GM19023 (cell line): ENCODE results near the gene MGMT.

Source experiments
- ATAC-seq: cut with Tn5 transposase; IDR thresholded peaks from one replicate; pipeline ENCODE4 v1.9.1; 2021; ENCODE audit warnings: mild to moderate bottlenecking, moderate library complexity; ENCODE audit not compliant: unreplicated experiment

MGMT gene

DNA sequence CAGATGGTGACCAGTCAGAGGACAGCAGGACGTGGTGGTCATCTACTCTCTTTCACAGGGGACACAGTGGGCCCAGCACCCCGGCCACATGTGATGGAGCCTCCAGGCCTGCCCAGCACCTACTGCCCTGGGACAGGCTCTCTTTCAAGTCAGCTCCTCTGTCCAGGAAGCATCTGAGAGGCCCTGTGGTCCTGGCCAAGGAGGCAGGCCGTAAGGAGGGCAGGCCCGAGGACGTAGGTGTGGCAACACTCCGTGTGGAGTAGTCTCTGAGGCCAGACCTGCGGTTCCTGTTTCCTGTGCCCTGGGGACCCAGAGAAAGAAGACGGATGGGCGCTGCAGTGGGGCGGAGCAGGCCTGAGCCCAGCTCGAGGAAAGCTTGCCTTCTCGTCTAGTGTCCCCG lies 317.9 kb downstream of the MGMT start:
- no peak for ATAC-seq

DNA sequence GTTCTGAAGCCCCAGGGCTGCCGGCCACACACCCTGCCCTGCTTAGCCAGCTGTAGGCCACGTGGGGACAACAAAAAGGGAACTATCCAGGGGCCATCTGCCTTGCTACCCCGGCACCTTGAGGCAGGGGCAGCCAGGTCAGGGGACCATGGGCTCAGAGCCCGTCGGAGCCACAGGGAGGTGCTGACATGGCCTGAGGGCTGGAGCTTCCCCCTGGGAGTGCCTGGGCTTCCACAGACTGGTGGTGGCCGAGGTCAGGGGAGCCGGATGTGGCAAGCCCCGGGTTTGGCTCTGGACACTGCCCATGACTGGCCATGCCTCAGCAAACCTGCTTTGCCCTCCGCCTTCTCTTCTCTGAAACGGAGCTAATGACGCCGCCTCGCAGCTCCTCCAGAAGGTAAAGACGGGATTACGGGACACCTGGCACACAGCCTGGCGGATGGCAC lies 318.5 kb downstream of the MGMT start:
- ATAC-seq, result no peak

DNA sequence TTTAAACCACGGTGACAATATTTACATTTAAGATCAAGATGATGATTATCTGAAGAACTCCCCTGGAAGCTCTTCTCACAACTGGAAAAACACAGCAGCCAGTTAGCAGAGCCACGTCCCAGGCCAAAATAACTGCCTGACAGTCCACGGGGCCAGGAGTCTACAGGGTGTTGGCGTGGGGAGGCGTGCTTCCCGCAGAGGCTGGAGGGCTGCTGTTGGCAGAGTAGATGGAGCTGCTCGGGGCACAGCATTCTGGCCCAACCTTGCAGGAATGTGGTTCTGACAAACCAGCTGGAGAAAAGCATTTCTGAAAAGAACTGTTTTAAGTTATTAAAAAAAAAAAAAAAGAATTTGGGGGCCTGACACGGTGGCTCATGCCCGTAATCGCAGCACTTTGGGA lies 319.2 kb downstream of the MGMT start:
- ATAC-seq, result no peak

DNA sequence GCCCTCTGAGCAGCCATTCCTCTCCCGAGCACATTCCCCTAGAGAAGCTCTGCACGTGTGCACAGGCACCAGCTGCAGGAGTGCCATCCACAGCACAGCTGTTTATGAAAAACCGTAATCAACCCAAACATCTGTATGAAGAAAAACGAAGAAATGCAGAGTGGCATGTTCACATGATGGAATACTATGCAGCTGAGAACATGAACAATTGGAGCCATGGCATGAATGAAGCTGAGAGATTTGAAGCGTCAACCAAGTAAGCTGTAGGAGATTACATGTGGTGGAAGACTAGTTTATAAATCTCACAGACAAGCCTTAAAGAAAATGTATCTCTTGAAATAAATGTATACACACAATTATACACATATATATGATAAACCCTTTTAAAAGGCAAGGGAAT lies 320.5 kb downstream of the MGMT start:
- no peak for ATAC-seq

DNA sequence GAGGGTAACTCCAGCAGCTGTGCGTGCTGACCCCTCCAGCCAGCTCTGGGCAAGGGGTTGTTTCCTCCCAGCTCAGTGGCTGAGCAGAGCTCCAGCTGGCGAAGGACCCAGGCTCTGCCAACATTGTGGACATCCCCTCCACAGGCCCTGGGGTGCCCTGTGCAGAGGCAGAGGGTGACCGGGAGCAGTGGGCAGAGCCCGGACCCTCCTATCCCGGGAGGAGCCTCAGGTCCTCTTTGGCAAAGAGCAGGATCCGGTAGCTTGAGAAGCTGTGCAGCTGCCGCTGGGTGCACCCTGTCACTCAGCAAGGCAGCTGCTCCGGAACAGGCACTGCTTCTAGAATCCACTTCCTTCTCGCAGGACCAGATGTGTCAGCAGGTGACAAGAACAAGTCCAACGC lies 321.2 kb downstream of the MGMT start:
- ATAC-seq, result no peak

DNA sequence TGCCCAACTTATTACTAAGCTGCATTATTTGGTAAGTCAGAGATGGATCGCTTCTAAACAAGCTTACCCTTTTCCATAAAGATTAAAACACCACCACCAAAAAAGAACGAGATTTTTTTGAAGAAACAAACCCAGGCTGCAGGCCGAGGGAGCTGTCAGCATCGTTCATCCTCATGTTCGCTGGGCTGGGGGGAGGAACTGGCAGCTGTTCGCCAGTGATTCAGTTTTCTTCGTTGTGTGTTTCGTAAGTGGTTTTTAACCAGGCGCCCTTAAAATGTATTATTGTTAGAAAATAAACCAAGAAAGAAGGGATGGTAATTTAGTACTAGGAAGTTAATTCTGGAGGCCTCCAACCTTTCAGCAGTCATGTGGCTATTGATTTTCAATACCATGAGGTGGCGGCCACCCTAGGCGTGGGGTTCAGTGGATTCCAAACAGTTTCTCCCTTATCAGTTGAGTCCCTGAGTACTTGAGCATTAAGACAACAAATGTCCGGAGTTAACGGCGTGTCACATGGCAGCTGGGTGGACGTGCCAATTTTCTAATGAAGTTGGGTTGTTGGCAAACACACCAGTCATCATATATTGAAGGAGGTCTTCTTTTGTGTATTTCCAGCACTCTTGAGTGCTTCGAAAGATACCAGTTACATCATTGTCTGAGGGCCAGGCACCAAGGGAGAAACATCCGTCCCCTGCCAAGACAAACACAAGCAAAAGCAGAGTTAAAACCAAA lies 323.8 kb downstream of the MGMT start:
- no peak for ATAC-seq

DNA sequence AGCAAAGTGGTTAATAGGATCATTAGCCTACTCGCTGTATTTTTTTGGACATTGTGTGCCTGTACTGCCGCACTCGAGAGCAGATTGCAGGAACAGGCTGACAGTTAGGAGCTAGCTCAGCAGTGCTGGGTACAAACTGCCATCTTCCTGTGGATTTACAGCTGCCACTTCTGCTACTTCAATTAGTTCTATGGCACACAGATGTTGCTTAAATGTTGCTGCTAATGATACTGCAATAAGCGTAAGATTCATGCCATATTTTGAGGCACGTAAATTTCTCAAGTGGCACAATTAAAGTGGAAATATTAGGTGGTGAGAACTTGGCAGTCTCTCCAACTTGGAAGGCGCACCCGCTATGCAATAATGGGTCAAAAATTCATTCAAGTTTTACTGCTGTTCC lies 325.1 kb downstream of the MGMT start:
- no peak for ATAC-seq

DNA sequence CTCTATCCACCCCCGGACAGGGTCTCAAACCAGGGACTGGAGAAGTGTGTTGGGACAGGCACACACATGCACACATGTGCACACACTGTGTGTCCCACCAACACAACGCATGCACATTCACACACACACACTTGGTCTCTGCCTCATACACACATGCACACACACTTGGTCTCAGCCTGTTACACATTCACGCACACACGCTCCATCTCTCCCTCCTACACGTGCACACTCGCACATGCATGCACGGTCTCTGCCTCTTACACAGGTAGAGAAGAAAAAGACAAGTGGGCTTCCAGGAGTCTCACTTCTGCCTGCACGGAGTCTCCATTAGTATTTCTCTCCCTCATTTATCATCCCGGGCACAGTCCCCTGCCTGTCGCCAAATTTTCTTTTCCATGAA lies 325.8 kb downstream of the MGMT start:
- ATAC-seq, result no peak

DNA sequence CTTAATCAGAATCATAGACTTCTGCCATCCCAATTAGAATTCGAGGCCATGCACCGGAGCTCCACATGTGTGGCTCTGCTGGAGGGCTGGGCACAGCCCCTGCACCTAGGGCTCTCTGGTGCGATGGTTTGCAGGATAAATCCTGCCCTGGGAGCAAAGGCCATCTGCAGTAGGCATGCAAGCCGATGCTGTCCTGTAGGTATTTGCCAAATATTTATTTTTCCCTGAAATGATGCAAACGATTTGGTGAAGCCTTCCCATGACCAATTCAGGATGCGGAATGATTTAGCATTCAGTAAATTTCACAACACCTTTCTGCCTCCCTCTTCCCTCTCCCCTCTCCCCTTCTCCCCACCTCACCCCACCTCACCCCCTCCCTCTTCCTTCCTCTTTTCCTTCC lies 326.4 kb downstream of the MGMT start:
- ATAC-seq, result no peak

DNA sequence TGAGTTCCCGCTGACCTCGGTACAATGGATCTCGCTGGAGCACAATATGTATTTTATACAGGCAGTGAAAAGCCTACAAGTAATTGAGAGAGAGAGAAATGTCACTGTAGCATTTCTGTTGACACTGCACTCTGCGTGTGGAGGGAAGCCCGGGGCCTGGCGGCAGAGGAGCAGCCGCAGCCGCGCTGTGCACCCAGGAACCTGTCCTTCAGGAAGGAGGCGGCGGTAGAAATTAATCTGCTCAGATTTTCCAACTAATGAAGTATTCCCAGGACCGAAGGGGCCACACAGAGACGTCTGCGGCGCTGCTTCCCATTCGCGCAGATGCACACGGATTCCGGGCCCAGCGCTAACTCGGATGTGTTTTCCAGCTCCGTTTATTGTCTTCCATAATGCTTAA lies 327.0 kb downstream of the MGMT start:
- no peak for ATAC-seq

DNA sequence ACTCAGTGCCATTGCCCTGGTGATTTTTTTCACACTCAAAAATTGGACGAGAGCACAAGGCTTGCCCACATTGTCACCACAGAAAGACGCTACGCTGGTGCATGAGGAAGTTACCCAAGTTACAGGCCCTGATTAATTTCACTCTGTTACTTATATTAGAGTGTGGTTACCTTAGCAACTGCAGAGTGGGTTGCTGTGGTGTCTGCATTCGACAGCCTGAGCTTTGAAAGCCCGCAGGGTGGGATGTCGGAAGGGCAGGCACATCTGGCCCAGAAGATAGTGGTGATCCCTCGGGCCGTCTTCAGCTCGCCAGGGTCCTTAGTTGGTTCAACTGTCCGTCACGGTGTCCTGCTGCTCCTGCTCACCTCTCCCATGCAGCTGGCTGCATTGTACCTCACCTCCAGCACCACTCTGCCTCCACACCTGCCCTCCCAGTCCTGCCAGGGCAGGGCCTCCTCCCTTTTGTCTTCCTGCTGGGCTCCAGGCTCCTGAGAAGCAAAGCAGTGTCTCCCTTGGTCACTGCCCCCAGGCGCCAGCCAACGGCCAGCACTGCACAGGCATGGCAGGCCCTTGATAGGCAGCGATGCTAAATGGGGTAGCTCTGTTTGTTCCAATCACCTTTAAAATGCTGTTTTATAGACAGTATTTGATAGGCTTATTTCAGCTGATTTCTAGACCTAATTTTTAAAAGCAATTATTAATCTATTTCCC lies 329.8 kb downstream of the MGMT start:
- no peak for ATAC-seq

DNA sequence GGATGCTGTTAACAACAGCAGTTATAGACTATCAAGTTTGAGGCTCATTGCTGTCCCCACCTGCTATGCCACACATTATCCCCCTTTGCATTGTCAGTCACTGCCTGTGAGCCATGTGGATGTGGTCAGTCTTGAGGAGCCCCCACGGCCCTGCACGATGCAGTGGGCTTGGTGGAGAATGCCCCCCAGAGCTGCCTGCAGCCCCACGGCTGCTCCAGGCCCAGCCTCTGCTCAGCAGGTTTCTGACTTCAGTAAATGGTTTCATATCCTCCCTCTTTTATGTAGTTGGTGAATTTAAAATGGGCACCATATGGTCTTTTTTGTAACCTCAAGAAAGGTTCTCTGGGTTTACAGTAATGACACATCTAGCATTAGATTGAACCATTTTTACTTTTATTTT lies 332.9 kb downstream of the MGMT start:
- ATAC-seq, result no peak

DNA sequence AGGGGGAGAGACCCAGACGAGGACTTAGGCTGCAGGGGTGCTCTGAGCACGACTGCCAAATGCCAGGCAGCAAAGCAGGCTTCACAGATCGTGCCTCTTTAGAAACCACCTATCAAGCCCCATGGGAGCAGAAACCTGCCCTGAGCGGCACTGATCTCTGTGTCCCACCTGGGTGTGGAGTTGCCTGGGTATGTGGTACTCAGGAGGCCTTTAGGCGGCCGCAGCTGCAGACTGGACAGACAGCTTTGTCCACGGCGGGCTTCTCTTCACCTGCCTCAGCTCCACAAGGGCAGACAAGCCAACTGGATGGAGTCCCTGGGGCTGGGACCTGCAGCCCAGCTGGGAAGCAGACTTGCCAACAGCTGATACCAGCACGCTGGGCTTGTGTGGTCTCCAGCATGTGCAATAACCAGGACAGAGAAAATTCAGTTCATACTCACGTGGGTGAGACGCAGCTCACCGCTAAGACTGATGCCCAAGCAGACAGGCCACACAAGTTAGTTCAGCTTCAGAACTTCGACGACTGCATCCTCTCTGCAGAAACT lies 333.8 kb downstream of the MGMT start:
- ATAC-seq, result no peak

DNA sequence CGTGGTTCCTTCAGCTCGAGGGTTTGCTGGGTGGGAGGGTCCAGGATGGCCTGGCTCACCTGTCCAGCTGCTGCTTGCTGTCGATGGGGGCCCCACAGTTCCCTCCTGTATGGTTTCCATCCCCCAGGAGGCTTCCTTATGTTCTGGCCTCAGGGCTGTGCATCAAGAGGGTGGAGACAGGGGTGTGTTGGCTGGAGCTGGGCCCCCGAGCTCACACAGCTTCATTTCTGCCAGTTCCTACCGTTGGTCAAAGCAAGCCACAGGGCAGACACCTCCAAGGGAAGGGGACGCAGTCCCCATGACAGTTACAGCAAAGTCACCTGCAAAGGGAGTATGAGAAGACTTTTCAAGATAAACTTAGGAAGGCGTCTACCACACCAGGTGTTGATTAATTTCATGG lies 340.2 kb downstream of the MGMT start:
- ATAC-seq, result no peak

DNA sequence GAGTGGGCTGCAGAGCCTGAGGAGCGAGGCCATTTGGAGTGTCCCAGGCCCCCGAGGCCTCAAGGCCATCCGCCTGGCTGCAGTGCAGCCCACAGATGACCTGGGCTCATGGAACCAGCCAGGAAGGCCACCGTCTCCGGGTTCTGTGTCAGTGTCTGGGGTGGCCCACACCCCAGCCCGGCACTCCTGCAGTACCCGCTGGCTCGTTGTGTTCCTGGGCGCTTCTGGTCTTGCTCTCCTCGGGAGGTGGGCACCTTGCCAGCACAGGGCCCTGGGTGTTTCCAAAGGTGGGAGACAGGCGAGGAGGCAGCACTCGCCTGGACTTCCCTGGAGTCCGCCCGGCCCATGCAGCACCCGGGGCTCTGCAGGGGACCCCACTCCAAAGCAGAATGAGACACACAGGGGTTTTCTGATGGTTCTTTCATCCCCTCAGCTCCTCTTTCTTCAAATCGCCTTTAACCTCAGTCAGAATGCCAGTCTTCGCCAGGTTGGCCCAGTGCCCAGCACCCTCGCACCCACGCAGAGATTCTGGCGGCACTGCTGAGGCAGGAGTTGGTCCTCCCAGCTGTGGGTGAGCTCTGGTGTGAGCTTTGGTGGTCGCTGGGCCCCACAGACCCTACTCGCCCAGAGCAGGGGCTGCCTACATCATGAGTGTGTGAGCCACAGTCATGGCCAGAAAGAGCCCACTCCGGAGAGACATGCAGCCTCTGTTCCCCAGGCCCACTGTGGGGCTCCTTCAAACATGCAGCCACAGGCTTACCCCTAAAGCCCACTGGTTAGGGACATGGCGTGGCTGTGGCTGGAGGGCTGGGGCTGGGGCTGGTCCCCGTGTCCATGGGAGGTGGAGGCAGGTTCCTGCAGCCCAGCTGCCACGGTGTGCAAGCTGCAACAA lies 341.3 kb downstream of the MGMT start:
- no peak for ATAC-seq

DNA sequence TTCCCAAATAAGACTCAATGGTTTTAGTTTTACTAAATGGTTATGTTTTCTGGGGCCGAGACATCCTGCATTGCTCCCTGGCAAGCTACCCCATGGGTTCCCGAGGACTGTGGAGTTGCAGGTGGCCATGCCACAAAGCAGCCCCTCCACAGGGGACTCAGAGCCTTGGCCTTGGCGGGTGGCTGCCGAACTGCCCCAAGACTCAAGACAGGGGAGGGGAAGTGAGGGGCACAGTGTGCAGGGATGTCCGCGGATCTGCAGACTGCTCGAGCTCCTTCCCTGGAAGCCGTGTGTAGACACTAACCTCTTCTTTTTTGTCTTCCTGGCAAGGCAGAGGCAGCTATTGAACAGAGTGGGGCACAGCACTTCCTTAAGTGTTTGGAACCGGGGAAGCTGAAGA lies 342.4 kb downstream of the MGMT start:
- no peak for ATAC-seq

DNA sequence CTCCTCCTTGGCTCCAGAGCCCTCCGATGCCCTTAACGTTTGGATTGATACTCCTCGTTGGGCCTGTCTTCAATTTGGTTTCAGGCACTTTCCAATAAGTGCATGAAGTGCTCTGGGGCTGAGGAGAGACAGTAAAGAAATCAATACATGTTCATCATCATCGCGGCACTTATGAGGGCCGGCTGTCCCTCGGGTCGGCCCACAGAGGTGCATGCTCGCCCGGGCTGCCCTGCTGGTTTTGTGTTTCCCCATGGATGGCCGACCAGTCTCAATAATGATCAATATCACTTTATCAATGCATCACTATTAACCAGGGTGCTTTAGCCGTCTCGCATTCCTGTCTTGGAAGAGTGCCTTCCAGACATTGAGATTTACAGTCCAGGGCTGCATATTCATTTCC lies 342.8 kb downstream of the MGMT start:
- ATAC-seq, result no peak

DNA sequence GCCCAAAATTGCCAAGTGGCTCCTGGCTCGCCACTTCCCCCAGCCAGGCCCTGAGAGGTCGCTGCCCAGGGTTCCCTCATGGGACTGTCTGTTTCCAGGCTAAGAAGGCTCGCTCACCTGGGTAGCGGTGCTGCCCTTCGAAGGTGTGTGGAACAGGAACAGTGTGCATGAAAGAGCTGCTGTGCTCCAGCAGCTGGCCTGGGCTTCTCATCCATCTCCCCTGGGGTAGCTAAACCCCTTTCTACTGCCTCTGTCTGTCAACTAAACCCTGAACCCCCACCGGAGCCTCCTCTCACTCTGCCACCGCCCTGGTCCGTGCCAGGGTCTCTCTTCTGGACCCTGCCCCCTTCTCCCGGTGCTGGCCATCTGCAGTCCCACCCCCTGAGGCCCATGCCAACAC lies 344.2 kb downstream of the MGMT start:
- ATAC-seq, result no peak

DNA sequence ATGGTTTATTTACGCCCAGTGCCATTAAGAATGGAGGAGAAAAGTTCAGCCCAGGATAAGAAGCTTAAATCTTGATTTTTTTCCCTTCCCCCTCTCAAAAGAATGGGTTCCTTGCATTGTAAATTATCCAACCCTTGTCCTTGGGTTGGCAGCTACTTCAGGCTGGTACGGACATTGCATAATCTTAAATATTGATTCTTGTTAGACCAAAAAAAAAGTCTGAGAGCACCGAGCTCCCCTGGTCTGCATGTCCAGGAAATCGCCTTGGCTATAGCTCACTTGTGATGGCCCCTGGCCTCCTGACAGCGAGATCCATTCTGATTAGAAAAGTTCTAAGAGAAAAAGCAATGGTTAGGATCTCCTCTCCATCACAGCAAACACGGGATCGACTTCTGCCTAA lies 345.4 kb downstream of the MGMT start:
- no peak for ATAC-seq

DNA sequence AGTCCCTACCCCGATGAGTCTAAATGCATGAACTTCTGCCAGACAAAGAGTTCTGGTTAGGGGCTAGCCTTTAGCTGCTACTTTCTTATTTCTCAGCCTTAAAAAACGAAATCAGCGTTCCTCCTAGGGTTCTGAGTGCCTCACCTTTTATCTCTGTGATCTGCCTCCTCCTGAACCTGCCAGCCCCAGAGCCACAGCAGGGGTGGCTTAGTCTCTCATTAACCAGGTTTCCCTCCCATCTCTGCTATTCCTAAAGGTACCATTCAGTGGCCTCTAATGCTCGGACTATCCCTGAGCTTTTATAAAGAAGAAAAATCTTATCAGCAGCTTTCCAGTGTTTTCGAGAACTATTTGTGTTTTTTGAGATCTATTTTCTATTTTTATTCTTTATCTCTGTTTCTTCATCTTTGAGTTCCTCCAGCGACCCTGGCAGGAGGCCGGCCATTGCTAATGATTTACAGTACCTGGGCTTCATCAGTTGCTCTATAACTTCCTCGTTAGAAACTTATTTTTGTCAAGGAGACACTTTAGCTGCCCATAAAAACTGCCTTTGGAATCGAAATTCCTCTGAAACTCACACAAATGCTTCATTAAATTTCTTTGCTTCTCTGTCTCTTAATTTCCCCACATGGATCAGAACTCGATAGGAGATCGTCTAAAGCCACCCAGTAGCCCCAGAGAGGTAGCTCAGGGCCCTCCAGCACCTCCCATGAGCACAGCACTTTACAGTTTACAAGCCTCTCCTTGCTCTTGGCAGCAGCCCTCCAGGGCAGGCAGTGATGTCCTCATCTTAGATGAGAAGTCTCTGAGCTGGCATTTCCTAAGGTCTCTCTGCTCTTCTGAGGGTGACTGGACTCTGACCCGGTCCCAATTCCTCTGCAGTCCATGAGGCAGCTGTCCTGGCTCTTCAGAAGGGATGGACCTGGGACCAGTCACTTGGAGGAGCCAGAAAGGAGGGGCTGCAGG lies 347.9 kb downstream of the MGMT start:
- no peak for ATAC-seq
